HEK293T (cell line): ENCODE measurements around the gene ANKRD16.

Source experiments
- CTBP1 ChIP-seq: fragments of 450-650 bp; IDR thresholded peaks from 2 replicates; pipeline ENCODE4 v1.6.1; 2016; ENCODE audit warnings: borderline replicate concordance
- FOXK2 ChIP-seq: fragments of 450-650 bp; IDR thresholded peaks from 2 replicates; pipeline ENCODE4 v1.6.1; 2016; ENCODE audit warnings: mild to moderate bottlenecking
- SUZ12 ChIP-seq: fragments of 450-650 bp; IDR thresholded peaks from 2 replicates; pipeline ENCODE4 v1.6.1; 2016; ENCODE audit warnings: mild to moderate bottlenecking

- TF ChIP-seq SUZ12 (no peak), FOXK2 (no peak), CTBP1 (no peak)
Observed at GRCh38 chr10:5904227-5904626, 14.5 kb upstream of the ANKRD16 start.
